ENCODE measurements around the gene ADCK1. TPM values are rescaled to one million over a fixed set of nuclear protein-coding genes. Genes with fewer than 3 reads are reported as not detected.

Gene ADCK1
- polyA plus RNA-seq, 1 experiment = 4.8 TPM

- TF ChIP-seq CTCF (IDR thresholded peaks at IDR 0.05; ENCODE audit: low read depth, low read length) = no peak
- H3K27ac ChIP-seq (ENCODE audit: low read depth, low read length) = no peak overlapping the region
- no peaks in the 10 kb centered on the region for H3K27me3 ChIP-seq (ENCODE audit: control insufficient read depth, insufficient read depth, low read length)
- H3K4me3 ChIP-seq (ENCODE audit: low read depth, low read length) = no peak overlapping the region
- POLR2A ChIA-PET = no interaction called here
- CTCF ChIA-PET = interaction anchor here (0.6 kb wide), 1 partner anchor 286 kb away, joined by 3 read pairs; no protein-coding TSS in a partner anchor
- no peak for DNase-seq (ENCODE audit: low read depth, low spot score)
- no peaks in the 10 kb centered on the region; the same call in 1 of the 2 replicates for H3K9me3 ChIP-seq (ENCODE audit: control insufficient read depth, insufficient read depth, low read length)
These were observed 124.4 kb downstream of the ADCK1 start for GRCh38 chr14:77924141-77924948.

- POLR2A ChIA-PET = no interaction called here
- Histone ChIP-seq H3K27me3 (ENCODE audit: control insufficient read depth, insufficient read depth, low read length) (no peaks in the 10 kb centered on the region), H3K27ac (ENCODE audit: low read depth, low read length) (no peak overlapping the region), H3K4me3 (ENCODE audit: low read depth, low read length) (no peak overlapping the region), H3K9me3 (ENCODE audit: control insufficient read depth, insufficient read depth, low read length) (peaks cover 5% of the 10 kb centered on the region; the same call in 1 of the 2 replicates)
- no peak for TF ChIP-seq CTCF (IDR thresholded peaks at IDR 0.05; ENCODE audit: low read depth, low read length)
- DNase-seq (ENCODE audit: low read depth, low spot score) = no peak
- CTCF ChIA-PET = no interaction called here
These were observed 127.0 kb downstream of the ADCK1 start for GRCh38 chr14:77926942-77927341.

GRCh38 chr14:77931441-77931840 lies 131.5 kb downstream of the ADCK1 start:
- POLR2A ChIA-PET = no interaction called here
- peaks cover 5% of the 10 kb centered on the region for H3K9me3 ChIP-seq (ENCODE audit: control insufficient read depth, insufficient read depth, low read length)
- H3K27me3 ChIP-seq (ENCODE audit: control insufficient read depth, insufficient read depth, low read length) = no peaks in the 10 kb centered on the region
- CTCF ChIA-PET = no interaction called here
- no peak for DNase-seq (ENCODE audit: low read depth, low spot score)
- no peak overlapping the region for H3K27ac ChIP-seq (ENCODE audit: low read depth, low read length)
- TF ChIP-seq CTCF (IDR thresholded peaks at IDR 0.05; ENCODE audit: low read depth, low read length) = no peak
- no peak overlapping the region for H3K4me3 ChIP-seq (ENCODE audit: low read depth, low read length)

- POLR2A ChIA-PET = no interaction called here
- no peak for DNase-seq (ENCODE audit: low read depth, low spot score)
- Histone ChIP-seq H3K4me3 (ENCODE audit: low read depth, low read length) (no peak overlapping the region), H3K9me3 (ENCODE audit: control insufficient read depth, insufficient read depth, low read length) (peaks cover 9% of the 10 kb centered on the region), H3K27ac (ENCODE audit: low read depth, low read length) (no peak overlapping the region), H3K27me3 (ENCODE audit: control insufficient read depth, insufficient read depth, low read length) (no peaks in the 10 kb centered on the region)
- no peak for TF ChIP-seq CTCF (IDR thresholded peaks at IDR 0.05; ENCODE audit: low read depth, low read length)
- CTCF ChIA-PET = no interaction called here
These were observed 136.3 kb downstream of the ADCK1 start for GRCh38 chr14:77936138-77936639.

- Histone ChIP-seq H3K4me3 (ENCODE audit: low read depth, low read length) (no peak overlapping the region), H3K27me3 (ENCODE audit: control insufficient read depth, insufficient read depth, low read length) (no peaks in the 10 kb centered on the region), H3K27ac (ENCODE audit: low read depth, low read length) (no peak overlapping the region), H3K9me3 (ENCODE audit: control insufficient read depth, insufficient read depth, low read length) (peaks cover 5% of the 10 kb centered on the region; the same call in 1 of the 2 replicates)
- ChIA-PET POLR2A (no interaction called here), CTCF (no interaction called here)
- no peak for TF ChIP-seq CTCF (IDR thresholded peaks at IDR 0.05; ENCODE audit: low read depth, low read length)
- DNase-seq (ENCODE audit: low read depth, low spot score) = no peak
These were observed 147.5 kb downstream of the ADCK1 start for GRCh38 chr14:77947372-77947771.

All from AG04450 (cell line).